Muscle of arm (tissue), 14 donors: ENCODE data around the gene PIK3CA. TPM values are rescaled to one million over a fixed set of nuclear protein-coding genes. Genes with fewer than 3 reads are reported as not detected.
"Not testable (repeated sequence)": the region's sequence is repeated elsewhere in the genome, so short reads cannot be mapped to it uniquely, and the experiment has no call there.

Source experiments
- DNase-seq: peaks from one replicate; pipeline ENCODE4 v3.0.0-alpha.2; 2013
- long read RNA-seq, 11 donors: transcript quantifications; one replicate each; lab custom pipeline, GENCODE V29; 2026
- polyA plus RNA-seq, 12 donors: library from polyadenylated mRNA; unstranded; fragments of 120-200 nt; gene quantifications; one replicate each; pipeline ENCODE4 v1.2.1, GENCODE V29; 2013; ENCODE audit not compliant: insufficient read length in 12 of 12

The PIK3CA gene
- polyA plus RNA-seq: 10 to 100 TPM in 11 of 12 donors, not detected in 1; 21.7 to 29.5 (median 25.6) TPM
- long read RNA-seq, donor 1, full-length matches to known transcripts: 1 of 1 reads
- long read RNA-seq, donor 1, partial matches to known transcripts: 0 of 1 reads
- long read RNA-seq, donor 1, other reads (novel, unspliced or antisense): 0 of 1 reads
- long read RNA-seq, donor 2, full-length matches to known transcripts: 1 of 1 reads
- long read RNA-seq, donor 2, partial matches to known transcripts: 0 of 1 reads
- long read RNA-seq, donor 2, other reads (novel, unspliced or antisense): 0 of 1 reads
- long read RNA-seq, donor 3: 0 reads
- long read RNA-seq, donor 4: 0 reads
- long read RNA-seq, donor 5, full-length matches to known transcripts: 2 of 2 reads
- long read RNA-seq, donor 5, partial matches to known transcripts: 0 of 2 reads
- long read RNA-seq, donor 5, other reads (novel, unspliced or antisense): 0 of 2 reads
- long read RNA-seq, donor 6, full-length matches to known transcripts: 3 of 3 reads
- long read RNA-seq, donor 6, partial matches to known transcripts: 0 of 3 reads
- long read RNA-seq, donor 6, other reads (novel, unspliced or antisense): 0 of 3 reads
- long read RNA-seq, donor 7: 0 reads
- long read RNA-seq, donor 8, full-length matches to known transcripts: 3 of 3 reads
- long read RNA-seq, donor 8, partial matches to known transcripts: 0 of 3 reads
- long read RNA-seq, donor 8, other reads (novel, unspliced or antisense): 0 of 3 reads
- long read RNA-seq, donor 9, full-length matches to known transcripts: 1 of 1 reads
- long read RNA-seq, donor 9, partial matches to known transcripts: 0 of 1 reads
- long read RNA-seq, donor 9, other reads (novel, unspliced or antisense): 0 of 1 reads
- long read RNA-seq, donor 10, full-length matches to known transcripts: 4 of 4 reads
- long read RNA-seq, donor 10, partial matches to known transcripts: 0 of 4 reads
- long read RNA-seq, donor 10, other reads (novel, unspliced or antisense): 0 of 4 reads
- long read RNA-seq, donor 11, full-length matches to known transcripts: 2 of 2 reads
- long read RNA-seq, donor 11, partial matches to known transcripts: 0 of 2 reads
- long read RNA-seq, donor 11, other reads (novel, unspliced or antisense): 0 of 2 reads

DNA sequence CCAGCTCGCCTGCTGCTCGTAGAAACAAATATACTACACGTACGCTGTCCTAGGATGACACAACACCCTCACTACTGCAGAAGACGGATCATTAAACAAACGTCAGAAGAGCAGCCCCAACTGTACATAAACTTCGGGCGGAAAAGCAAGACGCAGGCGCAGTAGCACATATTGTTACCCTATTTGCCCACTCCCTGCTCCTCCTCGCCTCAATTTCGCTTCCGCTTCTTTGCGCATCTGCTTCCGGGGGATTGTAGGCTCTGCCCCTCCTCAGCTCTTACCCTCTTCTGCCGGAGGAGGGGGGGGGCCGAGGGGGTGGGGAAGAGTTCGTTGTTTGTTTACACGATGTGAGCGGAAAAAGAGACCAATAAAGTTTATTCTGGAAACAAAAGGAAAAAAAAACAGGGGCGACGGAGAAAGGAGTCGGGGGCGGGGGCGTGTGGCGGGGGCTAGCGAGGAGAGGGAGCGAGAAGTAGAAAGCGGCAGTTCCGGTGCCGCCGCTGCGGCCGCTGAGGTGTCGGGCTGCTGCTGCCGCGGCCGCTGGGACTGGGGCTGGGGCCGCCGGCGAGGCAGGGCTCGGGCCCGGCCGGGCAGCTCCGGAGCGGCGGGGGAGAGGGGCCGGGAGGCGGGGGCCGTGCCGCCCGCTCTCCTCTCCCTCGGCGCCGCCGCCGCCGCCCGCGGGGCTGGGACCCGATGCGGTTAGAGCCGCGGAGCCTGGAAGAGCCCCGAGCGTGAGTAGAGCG is at the start of gene PIK3CA:
Gene PIK3CA, plus strand, starts transcription at position 485 of the 743 bp plus-strand sequence. CDS start 50,469 bp downstream, outside the sequence.
- DNase-seq: peak; percentile 98

DNA sequence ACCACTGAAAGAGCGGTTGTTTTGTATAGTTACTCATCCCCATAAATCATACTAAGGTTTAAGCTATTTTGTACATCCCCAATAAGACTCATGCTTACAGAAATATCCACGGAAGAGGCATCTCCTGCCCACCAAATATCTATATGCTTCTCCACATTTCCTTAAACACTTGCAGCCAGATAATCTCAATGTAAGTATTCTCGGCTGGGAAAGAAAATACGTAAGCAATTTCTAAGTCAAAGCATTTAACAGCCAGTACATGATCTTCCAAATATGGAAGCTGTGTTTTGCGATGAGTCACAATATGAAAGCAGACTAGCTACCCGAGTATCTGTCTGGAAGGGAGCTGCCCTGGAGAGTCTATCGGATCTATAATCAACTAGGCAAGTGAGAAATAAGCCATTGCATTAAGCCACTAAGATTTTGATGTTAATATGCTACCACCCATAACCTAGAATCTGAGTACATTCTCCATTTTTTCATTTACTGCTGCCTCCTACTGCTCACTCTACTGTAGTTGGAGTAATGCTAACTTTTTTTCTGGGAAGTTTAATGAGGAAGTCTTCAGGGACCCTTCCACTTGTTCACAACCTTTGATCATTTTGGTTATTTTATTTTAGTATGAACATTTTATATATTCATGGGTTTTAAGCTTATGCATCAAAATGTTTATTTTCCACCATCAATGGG is 49.6 kb upstream of the PIK3CA start:
- DNase-seq: no peak

DNA sequence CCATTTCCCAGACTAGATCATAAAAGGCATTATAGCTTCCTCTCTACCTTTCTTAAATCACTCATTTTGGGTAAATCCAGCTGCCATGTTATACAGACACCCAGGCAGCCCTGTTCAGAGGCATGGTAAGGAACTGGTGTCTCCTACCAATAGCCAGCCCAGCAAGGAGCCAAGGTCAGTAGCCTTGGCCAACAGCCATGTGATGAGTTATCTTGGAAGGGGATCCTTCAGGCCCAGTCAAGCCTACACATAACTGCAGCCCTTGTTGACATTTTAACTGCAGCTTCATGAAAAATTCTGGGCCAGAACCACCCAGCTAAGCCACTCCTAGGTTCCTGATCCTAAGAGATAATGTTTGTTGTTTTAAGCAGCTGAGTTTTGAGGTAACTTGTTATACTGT is 47.5 kb upstream of the PIK3CA start:
- DNase-seq: peak; percentile 0

GRCh38 chr3:179105881-179106280 is 42.3 kb upstream of the PIK3CA start:
- DNase-seq: no peak

DNA sequence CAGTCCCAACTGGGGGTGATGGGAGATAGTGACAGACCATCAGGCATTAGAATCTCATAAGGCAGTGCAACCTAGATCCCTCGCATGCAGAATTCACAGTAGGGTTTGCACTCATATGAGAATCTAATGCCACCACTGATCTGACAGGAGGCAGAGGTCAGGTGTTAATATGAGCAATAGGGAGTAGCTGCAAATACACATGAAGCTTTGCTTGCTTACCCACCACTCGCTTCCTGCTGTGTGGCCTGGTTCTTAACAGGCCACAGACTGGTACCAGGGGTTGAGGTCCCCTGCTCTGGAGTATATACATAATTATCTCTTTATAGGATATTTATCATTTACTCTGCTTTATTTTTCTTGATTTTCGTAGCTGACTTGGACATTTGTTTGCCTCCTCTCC is 40.5 kb upstream of the PIK3CA start:
- no peak for DNase-seq

DNA sequence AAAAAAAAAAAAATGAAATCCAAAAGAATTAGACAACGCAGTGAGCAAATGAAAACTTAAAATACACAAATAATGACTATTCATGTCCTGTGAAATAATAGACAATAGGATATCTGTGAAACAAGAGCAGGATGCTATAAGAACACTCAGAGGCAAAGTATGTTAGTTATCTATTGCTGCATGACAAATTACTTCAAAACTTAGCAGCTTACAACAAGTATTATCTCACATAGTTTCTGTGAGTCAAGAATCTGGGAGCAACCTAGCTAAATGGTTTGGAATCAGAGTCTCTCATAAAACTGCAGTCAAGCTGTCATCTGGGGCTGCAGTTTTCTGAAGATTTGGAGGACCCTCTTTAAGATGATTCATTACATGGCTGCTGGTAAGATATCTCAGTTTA is 40.1 kb upstream of the PIK3CA start:
- no peak for DNase-seq

DNA sequence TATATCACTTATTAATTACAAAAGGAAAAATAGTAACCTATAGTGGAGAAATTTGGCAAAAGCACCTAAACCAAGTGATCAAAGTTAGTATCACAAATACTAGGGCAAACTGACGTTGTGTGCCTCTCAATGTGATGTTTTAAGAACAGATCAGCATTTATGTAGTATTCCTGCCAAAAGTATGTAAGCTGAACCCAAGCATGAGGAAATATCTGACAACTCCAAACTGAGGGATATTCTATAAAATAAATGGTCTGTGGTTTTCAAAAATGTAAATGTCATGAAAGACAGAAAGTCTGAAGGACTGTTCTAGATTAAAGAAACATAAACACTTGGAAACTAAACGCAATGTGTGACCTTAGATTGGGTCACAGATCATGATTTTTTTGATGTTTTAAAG is 34.3 kb upstream of the PIK3CA start:
- DNase-seq: no peak

GRCh38 chr3:179115444-179115843 is 32.7 kb upstream of the PIK3CA start:
- DNase-seq: not testable (repeated sequence)

DNA sequence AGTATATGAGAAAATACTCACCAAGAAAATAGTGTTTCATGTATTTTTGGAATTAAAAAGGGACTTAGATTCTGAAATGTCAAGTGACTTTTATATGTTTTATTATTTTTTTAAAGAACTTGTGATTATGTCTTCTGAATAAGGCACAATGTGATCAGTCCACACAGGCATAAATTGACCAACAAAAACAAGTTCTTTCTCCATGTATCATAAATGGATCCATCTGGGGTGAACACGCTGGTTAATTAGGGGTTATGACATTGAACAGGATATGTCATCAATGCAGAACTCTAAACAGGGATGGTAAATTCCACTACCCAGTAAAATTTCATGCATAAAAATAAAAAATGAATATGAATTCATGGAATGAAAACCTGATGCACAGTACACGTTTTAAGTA is 31.3 kb upstream of the PIK3CA start:
- DNase-seq: no peak

DNA sequence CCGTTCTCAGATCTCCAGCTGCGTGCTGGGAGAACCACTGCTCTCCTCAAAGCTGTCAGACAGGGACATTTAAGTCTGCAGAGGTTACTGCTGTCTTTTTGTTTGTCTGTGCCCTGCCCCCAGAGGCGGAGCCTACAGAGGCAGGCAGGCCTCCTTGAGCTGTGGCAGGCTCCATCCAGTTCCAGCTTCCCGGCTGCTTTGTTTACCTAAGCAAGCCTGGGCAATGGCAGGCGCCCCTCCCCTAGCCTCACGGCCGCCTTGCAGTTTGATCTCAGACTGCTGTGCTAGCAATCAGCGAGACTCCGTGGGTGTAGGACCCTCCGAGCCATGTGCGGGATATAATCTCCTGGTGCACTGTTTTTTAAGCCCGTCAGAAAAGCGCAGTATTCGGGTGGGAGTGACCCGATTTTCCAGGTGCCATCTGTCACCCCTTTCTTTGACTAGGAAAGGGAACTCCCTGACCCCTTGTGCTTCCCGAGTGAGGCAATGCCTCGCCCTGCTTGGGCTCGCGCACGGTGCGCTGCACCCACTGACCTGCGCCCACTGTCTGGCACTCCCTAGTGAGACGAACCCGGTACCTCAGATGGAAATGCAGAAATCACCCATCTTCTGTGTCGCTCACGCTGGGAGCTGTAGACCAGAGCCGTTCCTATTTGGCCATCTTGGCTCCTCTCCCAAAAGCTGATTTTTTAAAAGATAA is 15.8 kb upstream of the PIK3CA start:
- DNase-seq: not testable (repeated sequence)

GRCh38 chr3:179133575-179133974 is 14.6 kb upstream of the PIK3CA start:
- no peak for DNase-seq

GRCh38 chr3:179136195-179136594 is 12.0 kb upstream of the PIK3CA start:
- no peak for DNase-seq

GRCh38 chr3:179141890-179142289 is 6.3 kb upstream of the PIK3CA start:
- DNase-seq: no peak

DNA sequence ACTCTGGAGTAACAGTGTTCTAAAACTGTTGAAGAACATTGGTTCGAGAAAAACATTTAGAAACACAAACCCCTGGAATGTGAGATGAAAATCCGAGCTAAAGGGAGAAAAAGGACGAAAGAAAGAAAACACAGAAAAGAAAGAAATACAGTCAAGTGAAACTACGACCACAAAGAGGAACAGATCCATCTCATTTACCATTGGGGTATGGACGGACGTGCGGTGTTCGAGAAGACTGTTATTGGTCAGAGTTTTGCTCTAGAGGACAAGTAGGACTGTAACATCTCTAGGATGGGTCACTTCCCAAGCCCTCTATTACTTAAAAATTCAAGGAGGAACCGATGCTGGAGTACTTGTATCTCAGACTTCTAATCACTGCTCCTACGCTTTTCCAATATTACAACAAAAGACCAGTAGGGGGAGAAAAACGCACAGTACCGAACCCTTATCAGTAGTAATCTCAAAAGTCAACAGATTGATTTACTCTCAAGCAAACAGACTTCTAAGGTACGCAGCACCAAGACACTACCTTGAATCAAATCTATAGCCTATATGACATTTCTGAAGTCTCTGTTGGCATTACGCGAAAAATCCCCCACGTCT is 1.1 kb upstream of the PIK3CA start:
- DNase-seq: peak; percentile 79

GRCh38 chr3:179147514-179147872 is 664 bp upstream of the PIK3CA start:
- DNase-seq: no peak

DNA sequence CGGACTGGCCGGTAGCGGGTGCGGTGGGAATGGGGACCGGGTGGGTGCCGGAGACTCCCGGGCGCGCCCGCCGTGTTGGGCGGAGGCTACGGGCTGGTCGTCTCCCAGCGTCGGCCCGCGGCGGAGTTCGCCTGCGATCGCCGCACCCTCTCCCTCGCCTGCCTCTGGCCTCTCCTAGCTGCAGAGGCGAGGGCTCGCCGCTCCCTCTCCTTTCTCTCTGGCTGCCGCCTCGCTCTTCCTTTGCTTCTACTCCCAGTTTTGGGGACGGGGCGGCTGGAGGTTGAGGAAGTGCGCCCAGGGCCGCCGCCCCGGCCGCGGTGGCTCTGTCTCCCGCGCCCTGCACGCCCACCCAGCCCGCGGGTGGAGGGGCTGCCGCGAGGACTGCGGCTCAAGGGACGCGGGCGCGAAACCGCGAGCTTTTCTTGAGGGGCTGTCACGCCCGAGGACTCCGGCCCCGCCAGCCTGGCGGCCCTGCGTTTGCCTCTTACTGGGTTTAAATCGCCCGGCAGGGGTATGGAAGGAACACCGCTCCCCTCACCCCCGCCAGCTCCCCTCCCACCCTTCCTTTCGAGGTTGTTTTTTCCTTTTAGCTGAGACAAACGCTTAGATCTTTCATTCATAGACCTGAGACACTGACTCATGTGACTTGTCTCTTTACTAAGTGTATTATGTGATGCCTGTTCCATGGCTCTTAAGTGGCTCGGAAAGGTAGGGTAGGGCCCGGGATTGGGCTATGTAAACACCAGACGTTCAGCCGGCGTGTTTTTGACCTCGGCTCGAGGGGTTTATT is 654 bp downstream of the PIK3CA start:
- DNase-seq: peak; percentile 31

DNA sequence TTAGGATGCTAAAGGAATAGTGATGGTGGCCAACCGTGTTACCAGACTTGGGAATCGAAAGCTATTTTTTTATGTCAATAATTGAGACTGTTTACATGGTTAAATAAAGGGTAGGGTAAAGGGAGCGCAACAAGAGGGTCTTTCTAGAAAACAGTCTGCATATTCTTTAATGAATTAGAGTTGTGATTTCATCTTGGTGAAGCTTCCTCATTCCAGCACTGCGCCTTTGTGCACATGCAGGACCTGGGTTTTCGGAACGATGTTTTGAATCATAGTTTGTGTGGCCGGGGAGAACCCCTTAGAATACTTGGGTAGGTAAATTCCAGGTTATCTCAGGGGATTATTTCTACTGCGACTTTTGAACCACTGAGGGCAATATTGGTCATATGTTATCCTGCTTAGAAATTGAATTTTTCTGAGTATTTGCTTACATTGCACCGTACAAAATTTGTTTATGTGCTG is 1.3 kb downstream of the PIK3CA start:
- peak; percentile 28 for DNase-seq

DNA sequence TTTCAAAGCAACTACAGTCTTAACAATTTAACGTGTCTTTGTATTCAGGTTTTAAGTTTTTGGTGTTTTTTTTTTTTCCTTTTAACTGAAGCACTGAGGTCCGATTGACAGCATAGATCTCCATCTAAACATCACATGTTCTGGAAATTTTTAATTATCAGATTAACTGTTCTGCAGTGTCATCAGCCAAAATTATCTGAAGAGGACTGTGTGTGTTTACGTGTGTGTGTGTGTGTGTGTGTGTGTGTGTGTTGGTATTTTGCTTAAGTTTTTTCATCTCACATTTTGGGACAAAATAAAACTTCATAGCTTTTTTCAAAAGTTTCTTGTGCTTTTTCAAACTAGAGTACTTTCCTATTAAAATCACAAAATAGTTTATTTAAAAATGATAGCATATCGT is 1.8 kb downstream of the PIK3CA start:
- DNase-seq: no peak

DNA sequence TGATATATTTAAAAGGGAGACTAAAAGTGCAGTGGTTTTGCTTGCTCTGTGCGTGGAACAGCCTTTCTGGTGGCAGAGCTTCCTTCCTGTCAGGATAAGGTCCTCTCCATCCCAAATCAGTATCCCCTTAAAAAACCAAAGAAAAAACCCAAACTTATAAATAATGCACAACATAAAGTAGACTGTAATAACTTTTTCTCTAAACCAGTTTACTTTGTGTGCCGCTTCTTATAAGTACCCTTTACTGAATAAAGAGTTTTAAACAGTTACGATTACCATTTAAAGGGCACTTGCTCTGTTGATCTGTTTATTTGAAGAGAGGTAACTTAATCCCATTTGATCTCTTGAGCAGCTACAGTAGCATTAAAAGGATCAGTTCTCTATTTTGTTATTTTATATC is 2.5 kb downstream of the PIK3CA start:
- no peak for DNase-seq
